Measurements from ENCODE around the gene MOB1B. TPM values are rescaled to one million over a fixed set of nuclear protein-coding genes. Genes with fewer than 3 reads are reported as not detected.

The MOB1B gene
- total and polyA plus RNA-seq, 2 of the 13 experiments (the other 11 are each of a cell fraction or from before 2014, with no cell fraction given): 3.9 to 4.0 TPM

- TF ChIP-seq, protein P1, sequence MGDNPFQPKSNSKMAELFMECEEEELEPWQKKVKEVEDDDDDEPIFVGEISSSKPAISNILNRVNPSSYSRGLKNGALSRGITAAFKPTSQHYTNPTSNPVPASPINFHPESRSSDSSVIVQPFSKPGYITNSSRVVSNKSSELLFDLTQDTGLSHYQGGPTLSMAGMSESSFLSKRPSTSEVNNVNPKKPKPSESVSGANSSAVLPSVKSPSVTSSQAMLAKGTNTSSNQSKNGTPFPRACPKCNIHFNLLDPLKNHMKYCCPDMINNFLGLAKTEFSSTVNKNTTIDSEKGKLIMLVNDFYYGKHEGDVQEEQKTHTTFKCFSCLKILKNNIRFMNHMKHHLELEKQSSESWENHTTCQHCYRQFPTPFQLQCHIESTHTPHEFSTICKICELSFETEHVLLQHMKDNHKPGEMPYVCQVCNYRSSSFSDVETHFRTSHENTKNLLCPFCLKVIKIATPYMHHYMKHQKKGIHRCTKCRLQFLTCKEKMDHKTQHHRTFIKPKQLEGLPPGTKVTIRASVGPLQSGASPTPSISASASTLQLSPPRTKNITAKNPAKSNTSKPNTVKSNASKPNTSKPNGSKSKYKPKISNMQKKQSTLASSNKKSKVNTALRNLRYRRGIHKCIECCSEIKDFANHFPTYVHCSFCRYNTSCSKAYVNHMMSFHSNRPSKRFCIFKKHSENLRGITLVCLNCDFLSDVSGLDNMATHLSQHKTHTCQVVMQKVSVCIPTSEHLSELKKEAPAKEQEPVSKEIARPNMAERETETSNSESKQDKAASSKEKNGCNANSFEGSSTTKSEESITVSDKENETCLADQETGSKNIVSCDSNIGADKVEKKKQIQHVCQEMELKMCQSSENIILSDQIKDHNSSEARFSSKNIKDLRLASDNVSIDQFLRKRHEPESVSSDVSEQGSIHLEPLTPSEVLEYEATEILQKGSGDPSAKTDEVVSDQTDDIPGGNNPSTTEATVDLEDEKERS (CRISPR knock-in tag; IDR thresholded peaks at IDR 0.05): no peak
- peak; percentile 37; the same call in 1 of the 2 replicates for TF ChIP-seq KLF15 (CRISPR knock-in tag; IDR thresholded peaks at IDR 0.05; ENCODE audit: borderline replicate concordance)
- no peak for TF ChIP-seq GTF3A (CRISPR knock-in tag; conservative IDR thresholded peaks at IDR 0.05)
- TF ChIP-seq ZNF891 (CRISPR knock-in tag; IDR thresholded peaks at IDR 0.05): no peak
- TF ChIP-seq MLLT10 (CRISPR knock-in tag; IDR thresholded peaks at IDR 0.05): no peak
- TF ChIP-seq, protein P2, sequence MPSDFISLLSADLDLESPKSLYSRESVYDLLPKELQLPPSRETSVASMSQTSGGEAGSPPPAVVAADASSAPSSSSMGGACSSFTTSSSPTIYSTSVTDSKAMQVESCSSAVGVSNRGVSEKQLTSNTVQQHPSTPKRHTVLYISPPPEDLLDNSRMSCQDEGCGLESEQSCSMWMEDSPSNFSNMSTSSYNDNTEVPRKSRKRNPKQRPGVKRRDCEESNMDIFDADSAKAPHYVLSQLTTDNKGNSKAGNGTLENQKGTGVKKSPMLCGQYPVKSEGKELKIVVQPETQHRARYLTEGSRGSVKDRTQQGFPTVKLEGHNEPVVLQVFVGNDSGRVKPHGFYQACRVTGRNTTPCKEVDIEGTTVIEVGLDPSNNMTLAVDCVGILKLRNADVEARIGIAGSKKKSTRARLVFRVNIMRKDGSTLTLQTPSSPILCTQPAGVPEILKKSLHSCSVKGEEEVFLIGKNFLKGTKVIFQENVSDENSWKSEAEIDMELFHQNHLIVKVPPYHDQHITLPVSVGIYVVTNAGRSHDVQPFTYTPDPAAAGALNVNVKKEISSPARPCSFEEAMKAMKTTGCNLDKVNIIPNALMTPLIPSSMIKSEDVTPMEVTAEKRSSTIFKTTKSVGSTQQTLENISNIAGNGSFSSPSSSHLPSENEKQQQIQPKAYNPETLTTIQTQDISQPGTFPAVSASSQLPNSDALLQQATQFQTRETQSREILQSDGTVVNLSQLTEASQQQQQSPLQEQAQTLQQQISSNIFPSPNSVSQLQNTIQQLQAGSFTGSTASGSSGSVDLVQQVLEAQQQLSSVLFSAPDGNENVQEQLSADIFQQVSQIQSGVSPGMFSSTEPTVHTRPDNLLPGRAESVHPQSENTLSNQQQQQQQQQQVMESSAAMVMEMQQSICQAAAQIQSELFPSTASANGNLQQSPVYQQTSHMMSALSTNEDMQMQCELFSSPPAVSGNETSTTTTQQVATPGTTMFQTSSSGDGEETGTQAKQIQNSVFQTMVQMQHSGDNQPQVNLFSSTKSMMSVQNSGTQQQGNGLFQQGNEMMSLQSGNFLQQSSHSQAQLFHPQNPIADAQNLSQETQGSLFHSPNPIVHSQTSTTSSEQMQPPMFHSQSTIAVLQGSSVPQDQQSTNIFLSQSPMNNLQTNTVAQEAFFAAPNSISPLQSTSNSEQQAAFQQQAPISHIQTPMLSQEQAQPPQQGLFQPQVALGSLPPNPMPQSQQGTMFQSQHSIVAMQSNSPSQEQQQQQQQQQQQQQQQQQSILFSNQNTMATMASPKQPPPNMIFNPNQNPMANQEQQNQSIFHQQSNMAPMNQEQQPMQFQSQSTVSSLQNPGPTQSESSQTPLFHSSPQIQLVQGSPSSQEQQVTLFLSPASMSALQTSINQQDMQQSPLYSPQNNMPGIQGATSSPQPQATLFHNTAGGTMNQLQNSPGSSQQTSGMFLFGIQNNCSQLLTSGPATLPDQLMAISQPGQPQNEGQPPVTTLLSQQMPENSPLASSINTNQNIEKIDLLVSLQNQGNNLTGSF (CRISPR knock-in tag; IDR thresholded peaks at IDR 0.05): no peak
- no peak for TF ChIP-seq KDM3A (CRISPR knock-in tag; IDR thresholded peaks at IDR 0.05; ENCODE audit: low read depth)
- TF ChIP-seq DNMT3B (CRISPR knock-in tag; conservative IDR thresholded peaks at IDR 0.05): 0 out of 2 replicates have a peak, but pooled peaks have one; percentile 35
- TF ChIP-seq IRF9 (CRISPR knock-in tag; IDR thresholded peaks at IDR 0.05; ENCODE audit: borderline replicate concordance): 0 out of 2 replicates have a peak, but pooled peaks have one; percentile 27
- TF ChIP-seq, protein P3, sequence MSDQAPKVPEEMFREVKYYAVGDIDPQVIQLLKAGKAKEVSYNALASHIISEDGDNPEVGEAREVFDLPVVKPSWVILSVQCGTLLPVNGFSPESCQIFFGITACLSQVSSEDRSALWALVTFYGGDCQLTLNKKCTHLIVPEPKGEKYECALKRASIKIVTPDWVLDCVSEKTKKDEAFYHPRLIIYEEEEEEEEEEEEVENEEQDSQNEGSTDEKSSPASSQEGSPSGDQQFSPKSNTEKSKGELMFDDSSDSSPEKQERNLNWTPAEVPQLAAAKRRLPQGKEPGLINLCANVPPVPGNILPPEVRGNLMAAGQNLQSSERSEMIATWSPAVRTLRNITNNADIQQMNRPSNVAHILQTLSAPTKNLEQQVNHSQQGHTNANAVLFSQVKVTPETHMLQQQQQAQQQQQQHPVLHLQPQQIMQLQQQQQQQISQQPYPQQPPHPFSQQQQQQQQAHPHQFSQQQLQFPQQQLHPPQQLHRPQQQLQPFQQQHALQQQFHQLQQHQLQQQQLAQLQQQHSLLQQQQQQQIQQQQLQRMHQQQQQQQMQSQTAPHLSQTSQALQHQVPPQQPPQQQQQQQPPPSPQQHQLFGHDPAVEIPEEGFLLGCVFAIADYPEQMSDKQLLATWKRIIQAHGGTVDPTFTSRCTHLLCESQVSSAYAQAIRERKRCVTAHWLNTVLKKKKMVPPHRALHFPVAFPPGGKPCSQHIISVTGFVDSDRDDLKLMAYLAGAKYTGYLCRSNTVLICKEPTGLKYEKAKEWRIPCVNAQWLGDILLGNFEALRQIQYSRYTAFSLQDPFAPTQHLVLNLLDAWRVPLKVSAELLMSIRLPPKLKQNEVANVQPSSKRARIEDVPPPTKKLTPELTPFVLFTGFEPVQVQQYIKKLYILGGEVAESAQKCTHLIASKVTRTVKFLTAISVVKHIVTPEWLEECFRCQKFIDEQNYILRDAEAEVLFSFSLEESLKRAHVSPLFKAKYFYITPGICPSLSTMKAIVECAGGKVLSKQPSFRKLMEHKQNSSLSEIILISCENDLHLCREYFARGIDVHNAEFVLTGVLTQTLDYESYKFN (CRISPR knock-in tag; conservative IDR thresholded peaks at IDR 0.05): peak; percentile 39; the same call in 1 of the 2 replicates
- TF ChIP-seq RCOR2 (CRISPR knock-in tag; IDR thresholded peaks at IDR 0.05): peak; percentile 54; the same call in 1 of the 2 replicates
- TF ChIP-seq HDAC2 (CRISPR knock-in tag; IDR thresholded peaks at IDR 0.05): 0 out of 2 replicates have a peak, but pooled peaks have one; percentile 31
- no peak for TF ChIP-seq ATRX (CRISPR knock-in tag; IDR thresholded peaks at IDR 0.05; ENCODE audit: borderline replicate concordance)
- TF ChIP-seq ZBTB20 (CRISPR knock-in tag; IDR thresholded peaks at IDR 0.05; ENCODE audit: borderline replicate concordance, low read depth): peak; percentile 64; the same call in 1 of the 2 replicates
Measured at GRCh38 chr4:70901984-70902576, at the start of gene MOB1B (continued).
